H1 (cell line): Measurements from ENCODE around the gene GRIP1. TPM values are rescaled to one million over a fixed set of nuclear protein-coding genes. Genes with fewer than 3 reads are reported as not detected.

Experiments used
- CEBPB ChIP-seq: IDR thresholded peaks from 2 replicates; pipeline ENCODE4 v1.6.1; 2012; ENCODE audit warnings: low read depth, low read length
- RAD21 ChIP-seq, 2 experiments: IDR thresholded peaks in 1 of 2; conservative IDR thresholded peaks in 1 of 2; 2 replicates each; pipeline ENCODE4 v1.6.1; 2011; ENCODE audit warnings: low read depth in 2 of 2, low read length in 2 of 2, improper control_type of control experiment in 1 of 2, inconsistent platforms in 1 of 2, mild to moderate bottlenecking in 1 of 2, moderate library complexity in 1 of 2
- SP1 ChIP-seq: IDR thresholded peaks from 2 replicates; pipeline ENCODE4 v1.6.1; 2011; ENCODE audit warnings: low read depth, low read length
- TCF12 ChIP-seq: IDR thresholded peaks from 2 replicates; pipeline ENCODE4 v1.6.1; 2011; ENCODE audit warnings: low read depth, mild to moderate bottlenecking, low read length
- polyA plus RNA-seq, 7 experiments: library from polyadenylated mRNA; depleted of rRNA in 3 of 7; stranded (reverse) in 5 of 7; unstranded in 2 of 7; fragments of >200 nt in 5 of 7; fragments of 200-250 nt in 2 of 7; gene quantifications; 1 replicate in 5 of 7; 2 replicates in 1 of 7; 4 replicates in 1 of 7; pipeline versions ENCODE4 v1.2.1 to v1.2.3, GENCODE V29; 2011 to 2013; ENCODE audit warnings: missing spikeins in 2 of 7, mixed read lengths in 2 of 7
- total RNA-seq: library from RNA; stranded (reverse); fragmentation: NEBNext Ultra II Directional; extraction: Animal tissue kit (Norgen Biotek cat#: 25700); gene quantifications from 2 replicates; pipeline ENCODE4 v1.2.1, GENCODE V29; 2021
- TF ChIP-seq, protein P1 (sequence below): IDR thresholded peaks from 2 replicates; pipeline ENCODE4 v1.6.1; 2012; ENCODE audit warnings: low read length, inconsistent platforms

GRIP1 gene
- total and polyA plus RNA-seq, 2 of the 8 experiments (the other 6 are each of a cell fraction or from before 2014, with no cell fraction given) = 4.5 to 27.3 TPM

- no peak for TF ChIP-seq CEBPB
- no peak for TF ChIP-seq TCF12
- no peak for TF ChIP-seq RAD21 (IDR thresholded peaks at IDR 0.05 in 1 of 2, conservative IDR thresholded peaks at IDR 0.05 in 1 of 2; ENCODE audit: low read depth in 2 of 2, low read length in 2 of 2)
- TF ChIP-seq, protein P1, sequence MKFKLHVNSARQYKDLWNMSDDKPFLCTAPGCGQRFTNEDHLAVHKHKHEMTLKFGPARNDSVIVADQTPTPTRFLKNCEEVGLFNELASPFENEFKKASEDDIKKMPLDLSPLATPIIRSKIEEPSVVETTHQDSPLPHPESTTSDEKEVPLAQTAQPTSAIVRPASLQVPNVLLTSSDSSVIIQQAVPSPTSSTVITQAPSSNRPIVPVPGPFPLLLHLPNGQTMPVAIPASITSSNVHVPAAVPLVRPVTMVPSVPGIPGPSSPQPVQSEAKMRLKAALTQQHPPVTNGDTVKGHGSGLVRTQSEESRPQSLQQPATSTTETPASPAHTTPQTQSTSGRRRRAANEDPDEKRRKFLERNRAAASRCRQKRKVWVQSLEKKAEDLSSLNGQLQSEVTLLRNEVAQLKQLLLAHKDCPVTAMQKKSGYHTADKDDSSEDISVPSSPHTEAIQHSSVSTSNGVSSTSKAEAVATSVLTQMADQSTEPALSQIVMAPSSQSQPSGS = no peak
- no peak for TF ChIP-seq SP1
These were observed 34.7 kb downstream of the GRIP1 start (continued) for GRCh38 chr12:66644151-66644550.
